ENCODE data around the gene C6orf62. TPM values are rescaled to one million over a fixed set of nuclear protein-coding genes. Genes with fewer than 3 reads are reported as not detected.

The C6orf62 gene
- total and polyA plus RNA-seq, 2 donors (not counting 3 experiments of a cell fraction or from before 2014, with no cell fraction given) = 36.5 to 129 TPM

- no TSS peak for BruUV-seq (replicated peaks)
These were observed 38.7 kb upstream of the C6orf62 start for GRCh38 chr6:24757611-24758010.

More at GRCh38 chr6:24757611-24758010, 38.7 kb upstream of the C6orf62 start:
- Histone ChIP-seq H3K9me1 (replicated peaks; ENCODE audit: control insufficient read depth, extremely low read depth, insufficient read depth, low read length) (no peaks in the 10 kb centered on the region), H3K9me3 (replicated peaks; ENCODE audit: control insufficient read depth, insufficient read depth, low read length) (no peaks in the 10 kb centered on the region), H3K4me3 (replicated peaks in 1 of 3; ENCODE audit: insufficient read depth in 1 of 3, low read depth in 1 of 3, low read length in 3 of 3) (no peak overlapping the region), H3K27me3 (ENCODE audit: control insufficient read depth in 2 of 2, insufficient read depth in 2 of 2, low read length in 2 of 2) (no peaks in the 10 kb centered on the region), H3K79me2 (ENCODE audit: control insufficient read depth, insufficient read depth, low read length) (no peaks in the 10 kb centered on the region), H3K4me1 (ENCODE audit: control insufficient read depth, extremely low read depth, insufficient read depth, low read length) (no peaks in the 10 kb centered on the region), H3K4me2 (ENCODE audit: insufficient read depth, low read length) (no peak overlapping the region), H4K20me1 (replicated peaks; ENCODE audit: control insufficient read depth, extremely low read depth, insufficient read depth, low read length) (no peaks in the 10 kb centered on the region), H3K27ac (ENCODE audit: insufficient read depth, low read depth, low read length) (no peak overlapping the region), H3K36me3 (ENCODE audit: control insufficient read depth in 2 of 2, extremely low read depth in 1 of 2, insufficient read depth in 2 of 2, low read length in 2 of 2) (no peaks in the 10 kb centered on the region), H2AFZ (ENCODE audit: low read depth, low read length) (no peak overlapping the region), H3K9ac (replicated peaks; ENCODE audit: extremely low read depth, insufficient read depth, low read length) (no peak overlapping the region)
- FAIRE-seq = no peak
- intact Hi-C loops (cut with micrococcal nuclease) = no loop called here
- POLR2A ChIA-PET = no interaction called here
- dilution Hi-C loops (cut with MboI; ENCODE audit: extremely low pct_ligation_motif_present, low sequenced_read_pairs) = no loop called here
- CTCF ChIA-PET = interaction anchor here (1.0 kb wide), 1 partner anchor 14 kb away, joined by 3 read pairs; no protein-coding TSS in a partner anchor
- TF ChIP-seq EZH2 (IDR thresholded peaks at IDR 0.05; ENCODE audit: borderline replicate concordance, low read depth, low read length, severe bottlenecking) (no peak), GATA2 (IDR thresholded peaks at IDR 0.05; ENCODE audit: insufficient read depth, insufficient read length, low read depth, low read length) (no peak), MYC (IDR thresholded peaks at IDR 0.05; ENCODE audit: low read depth, low read length) (no peak), POLR2AphosphoS5 (IDR thresholded peaks at IDR 0.05; ENCODE audit: insufficient read depth, low read depth, low read length) (no peak), CTCF (IDR thresholded peaks at IDR 0.05; ENCODE audit: extremely low read depth in 1 of 2, insufficient read depth in 1 of 2, low read depth in 1 of 2, low read length in 2 of 2) (no peak), JUN (IDR thresholded peaks at IDR 0.05; ENCODE audit: borderline replicate concordance, insufficient read depth, insufficient read length, low read depth) (no peak), POLR2A (IDR thresholded peaks at IDR 0.05; ENCODE audit: low read depth, low read length) (no peak), MAX (IDR thresholded peaks at IDR 0.05; ENCODE audit: insufficient read depth, insufficient read length) (no peak), FOS (IDR thresholded peaks at IDR 0.05; ENCODE audit: borderline replicate concordance, insufficient read depth, low read length) (no peak)
- no peak for DNase-seq (ENCODE audit: low read depth, low spot score)
